HEK293 (cell line): ENCODE data around the gene ATP6AP2.

ENCODE experiments used
- CTCF ChIA-PET: fragments of 350-600 bp; formaldehyde crosslinking; extraction: SDS; loops from one replicate; lab custom pipeline; 2021; ENCODE audit warnings: antibody characterized with exemption; lab: Yijun Ruan, JAX
- POLR2A ChIA-PET: fragments of 300-600 bp; formaldehyde crosslinking; extraction: SDS; loops from one replicate; lab custom pipeline; 2020; ENCODE audit warnings: antibody characterized with exemption, inconsistent platforms; lab: Yijun Ruan, JAX
- H3K27ac ChIP-seq: fragments of 200-500 bp; sonication (Bioruptor generic); 2 replicates; pipeline ENCODE4 v1.5.1; 2014; ENCODE audit warnings: low read depth, low read length, control low read depth, inconsistent platforms; ENCODE audit errors: extremely low read depth
- H3K36me3 ChIP-seq, 2 experiments: fragments of 200-500 bp in 1 of 2; sonication (Bioruptor generic) in 1 of 2; 1 replicate in 1 of 2; 2 replicates in 1 of 2; pipeline ENCODE4 v1.5.1; 2014 to 2017; ENCODE audit warnings: inconsistent platforms in 2 of 2, low read length in 2 of 2; ENCODE audit not compliant: control insufficient read depth in 2 of 2, insufficient read depth in 1 of 2
- H3K4me1 ChIP-seq: fragments of 200-500 bp; sonication (Bioruptor generic); 2 replicates; pipeline ENCODE4 v1.5.1; 2014; ENCODE audit warnings: mild to moderate bottlenecking, low read length, inconsistent platforms; ENCODE audit not compliant: control insufficient read depth, insufficient read depth
- H3K4me3 ChIP-seq: 2 replicates; pipeline ENCODE4 v1.5.1; 2011; ENCODE audit warnings: low read depth, mild to moderate bottlenecking, control low read depth, low read length, moderate library complexity
- H3K9me3 ChIP-seq: fragments of 200-500 bp; sonication (Bioruptor generic); 2 replicates; pipeline ENCODE4 v1.5.1; 2014; ENCODE audit warnings: low read depth, low read length, inconsistent platforms; ENCODE audit not compliant: control insufficient read depth, insufficient read depth
- GFI1B ChIP-seq: fragments of 450-650 bp; formaldehyde crosslinking; IDR thresholded peaks from 2 replicates; pipeline ENCODE4 v1.5.1; 2016; ENCODE audit warnings: missing biosample characterization, missing genetic modification characterization
- PRDM1 ChIP-seq: fragments of 450-650 bp; formaldehyde crosslinking; IDR thresholded peaks from 2 replicates; pipeline ENCODE4; 2016; ENCODE audit warnings: missing biosample characterization, missing genetic modification characterization
- RBAK ChIP-seq: fragments of 450-650 bp; formaldehyde crosslinking; IDR thresholded peaks from 2 replicates; pipeline ENCODE4 v1.5.1; 2016; ENCODE audit warnings: missing biosample characterization, missing genetic modification characterization
- SETDB1 ChIP-seq: IDR thresholded peaks from one replicate; pipeline ENCODE4 v1.6.1; 2017; ENCODE audit warnings: mild to moderate bottlenecking, low read length, moderate library complexity, mixed read lengths; ENCODE audit not compliant: insufficient read length
- TCF7L2 ChIP-seq: IDR thresholded peaks from 2 replicates; pipeline ENCODE4 v1.6.1; 2011; ENCODE audit warnings: low read depth, mild to moderate bottlenecking, inconsistent platforms, low read length, moderate library complexity, borderline replicate concordance
- TRIM28 ChIP-seq: IDR thresholded peaks from 2 replicates; pipeline ENCODE4 v1.6.1; 2011; ENCODE audit warnings: low read length, control low read depth, borderline replicate concordance
- WT1 ChIP-seq: fragments of 450-650 bp; formaldehyde crosslinking; IDR thresholded peaks from 2 replicates; pipeline ENCODE4 v1.5.1; 2016; ENCODE audit warnings: missing biosample characterization, missing genetic modification characterization
- ZFHX2 ChIP-seq: fragments of 450-650 bp; formaldehyde crosslinking; conservative IDR thresholded peaks from 2 replicates; pipeline ENCODE4 v1.5.1; 2016; ENCODE audit warnings: missing biosample characterization, missing genetic modification characterization
- ZFP3 ChIP-seq: fragments of 450-650 bp; formaldehyde crosslinking; IDR thresholded peaks from 2 replicates; pipeline ENCODE4 v1.5.1; 2016; ENCODE audit warnings: low read depth, missing biosample characterization, missing genetic modification characterization
- ZFP37 ChIP-seq: fragments of 450-650 bp; formaldehyde crosslinking; IDR thresholded peaks from 2 replicates; pipeline ENCODE4 v1.5.1; 2016; ENCODE audit warnings: missing biosample characterization, missing genetic modification characterization
- ZNF10 ChIP-seq: fragments of 450-650 bp; formaldehyde crosslinking; IDR thresholded peaks from 2 replicates; pipeline ENCODE4 v1.5.1; 2017; ENCODE audit warnings: missing biosample characterization, missing genetic modification characterization
- ZNF121 ChIP-seq: fragments of 450-650 bp; formaldehyde crosslinking; IDR thresholded peaks from 2 replicates; pipeline ENCODE4 v1.5.1; 2016; ENCODE audit warnings: missing biosample characterization, missing genetic modification characterization
- ZNF211 ChIP-seq: fragments of 450-650 bp; formaldehyde crosslinking; IDR thresholded peaks from 2 replicates; pipeline ENCODE4 v1.5.1; 2016; ENCODE audit warnings: low read depth, missing biosample characterization, missing genetic modification characterization
- ZNF214 ChIP-seq: fragments of 450-650 bp; formaldehyde crosslinking; IDR thresholded peaks from 2 replicates; pipeline ENCODE4 v1.5.1; 2017; ENCODE audit warnings: missing biosample characterization, mild to moderate bottlenecking, missing genetic modification characterization, borderline replicate concordance
- ZNF433 ChIP-seq: fragments of 450-650 bp; formaldehyde crosslinking; IDR thresholded peaks from 2 replicates; pipeline ENCODE4 v1.5.1; 2016; ENCODE audit warnings: missing biosample characterization, missing genetic modification characterization, low read depth
- ZNF548 ChIP-seq: fragments of 450-650 bp; formaldehyde crosslinking; IDR thresholded peaks from 2 replicates; pipeline ENCODE4 v1.5.1; 2016; ENCODE audit warnings: missing biosample characterization, missing genetic modification characterization
- ZNF585B ChIP-seq: fragments of 450-650 bp; formaldehyde crosslinking; IDR thresholded peaks from 2 replicates; pipeline ENCODE4 v1.5.1; 2016; ENCODE audit warnings: missing biosample characterization, missing genetic modification characterization
- ZNF610 ChIP-seq: fragments of 450-650 bp; formaldehyde crosslinking; IDR thresholded peaks from 2 replicates; pipeline ENCODE4 v1.5.1; 2016; ENCODE audit warnings: missing biosample characterization, missing genetic modification characterization, borderline replicate concordance
- ZNF621 ChIP-seq: fragments of 450-650 bp; formaldehyde crosslinking; IDR thresholded peaks from 2 replicates; pipeline ENCODE4 v1.5.1; 2017; ENCODE audit warnings: missing biosample characterization, missing genetic modification characterization
- ZNF654 ChIP-seq: fragments of 450-650 bp; formaldehyde crosslinking; IDR thresholded peaks from 2 replicates; pipeline ENCODE4 v1.5.1; 2016; ENCODE audit warnings: low read depth, missing biosample characterization, missing genetic modification characterization
- ZNF776 ChIP-seq: fragments of 450-650 bp; formaldehyde crosslinking; IDR thresholded peaks from 2 replicates; pipeline ENCODE4 v1.5.0; 2017; ENCODE audit warnings: missing biosample characterization, missing genetic modification characterization, borderline replicate concordance
- ZNF791 ChIP-seq: fragments of 450-650 bp; formaldehyde crosslinking; IDR thresholded peaks from 2 replicates; pipeline ENCODE4 v1.5.1; 2016; ENCODE audit warnings: missing biosample characterization, missing genetic modification characterization
- ZNF792 ChIP-seq: fragments of 450-650 bp; formaldehyde crosslinking; IDR thresholded peaks from 2 replicates; pipeline ENCODE4 v1.5.1; 2016; ENCODE audit warnings: missing biosample characterization, missing genetic modification characterization
- ZSCAN30 ChIP-seq: fragments of 450-650 bp; IDR thresholded peaks from 2 replicates; pipeline ENCODE4 v1.5.1; 2018; ENCODE audit warnings: missing biosample characterization, mild to moderate bottlenecking, missing genetic modification characterization, moderate library complexity
- TF ChIP-seq, protein P1 (sequence below): fragments of 450-650 bp; formaldehyde crosslinking; IDR thresholded peaks from 2 replicates; pipeline ENCODE4 v1.5.1; 2016; ENCODE audit warnings: missing biosample characterization, missing genetic modification characterization
- TF ChIP-seq, protein P2 (sequence below): fragments of 450-650 bp; formaldehyde crosslinking; IDR thresholded peaks from 2 replicates; pipeline ENCODE4; 2016; ENCODE audit warnings: missing biosample characterization, missing genetic modification characterization
- TF ChIP-seq, protein P3 (sequence below): fragments of 450-650 bp; formaldehyde crosslinking; IDR thresholded peaks from 2 replicates; pipeline ENCODE4 v1.5.1; 2016; ENCODE audit warnings: missing biosample characterization, missing genetic modification characterization
- TF ChIP-seq, protein P4 (sequence below): fragments of 450-650 bp; formaldehyde crosslinking; IDR thresholded peaks from 2 replicates; pipeline ENCODE4 v1.5.1; 2016; ENCODE audit warnings: missing biosample characterization, missing genetic modification characterization
- TF ChIP-seq, protein P5 (sequence below): IDR thresholded peaks from 2 replicates; pipeline ENCODE4 v1.6.1; 2011; ENCODE audit warnings: mild to moderate bottlenecking, low read depth, low read length, borderline replicate concordance

The ATP6AP2 gene

DNA sequence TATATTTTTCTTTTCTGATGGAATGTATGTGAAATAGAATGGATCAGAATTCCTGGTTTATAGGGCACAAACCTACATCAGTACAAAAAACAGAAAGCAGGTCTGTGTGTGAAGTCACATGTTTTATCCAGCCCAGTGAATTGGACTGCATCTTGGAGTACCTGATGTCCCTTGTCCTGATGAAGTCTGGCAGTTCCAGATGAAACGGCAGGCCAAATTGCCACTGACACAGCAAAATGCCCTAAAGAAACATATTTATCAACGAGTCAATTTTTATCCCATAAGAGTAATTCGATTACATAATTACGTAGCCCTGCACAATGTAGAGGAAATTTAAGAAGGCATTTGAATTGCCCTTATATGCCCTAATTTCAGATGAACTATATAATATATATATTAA lies 37.8 kb upstream of the ATP6AP2 start:
- ChIA-PET CTCF (interaction anchor here (0.6 to 3.7 kb wide), 13 partner anchors 11 to 710 kb away, joined by 3 to 33 read pairs (median 4); no protein-coding TSS in a partner anchor), POLR2A (no interaction called here)
- no peak overlapping the region for H3K4me3 ChIP-seq
- H3K27ac ChIP-seq, result no peak overlapping the region
- H3K9me3 ChIP-seq, result no peaks in the 10 kb centered on the region
- no peaks in the 10 kb centered on the region for H3K36me3 ChIP-seq
- TF ChIP-seq SETDB1 (no peak), WT1 (no peak), TCF7L2 (no peak)
- H3K4me1 ChIP-seq, result peaks cover 4% of the 10 kb centered on the region

DNA sequence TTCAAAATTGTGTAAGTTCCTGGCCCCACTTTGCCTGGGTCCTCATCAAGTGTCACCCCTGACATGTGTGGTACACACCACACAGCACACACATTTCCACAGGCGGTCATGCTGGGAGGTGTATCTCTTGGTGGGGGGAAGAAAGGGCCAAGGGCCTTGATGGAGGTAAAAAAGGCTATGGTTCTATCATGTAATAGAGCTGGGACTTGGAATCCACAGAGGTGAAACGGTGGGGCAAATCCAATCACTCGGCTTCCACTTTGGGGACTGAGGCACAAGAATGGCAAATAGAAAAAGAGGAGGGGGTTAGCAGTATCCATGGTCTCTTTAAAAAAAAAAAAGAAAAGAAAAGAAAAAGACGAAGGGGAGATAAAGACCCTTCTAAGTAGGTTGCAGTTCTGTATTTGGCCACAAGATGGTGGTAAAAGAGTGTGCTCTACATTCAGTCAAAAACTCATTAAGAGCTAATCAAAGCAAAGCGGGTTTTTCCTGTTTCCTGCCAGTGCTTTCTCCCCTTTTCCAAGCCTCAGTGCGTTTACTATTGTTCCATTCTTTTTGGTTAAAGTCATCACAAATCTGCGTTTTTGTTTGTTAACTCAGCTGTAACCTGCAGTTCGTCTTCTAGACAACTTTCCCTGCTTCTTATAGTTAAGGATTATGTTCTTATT lies 37.0 kb upstream of the ATP6AP2 start:
- no peak overlapping the region for H3K4me3 ChIP-seq
- H3K9me3 ChIP-seq, result no peaks in the 10 kb centered on the region
- H3K4me1 ChIP-seq, result peaks cover 2% of the 10 kb centered on the region
- ChIA-PET POLR2A (interaction anchor here (0.5 to 1.2 kb wide), 2 partner anchors 102 to 388 kb away, joined by 3 read pairs; no protein-coding TSS in a partner anchor), CTCF (interaction anchor here (0.5 to 3.7 kb wide), 78 partner anchors 9 to 1539 kb away, joined by 3 to 33 read pairs (median 4); no protein-coding TSS in a partner anchor)
- no peaks in the 10 kb centered on the region for H3K36me3 ChIP-seq
- H3K27ac ChIP-seq, result no peak overlapping the region
- TF ChIP-seq ZNF791 (no peak), ZNF548 (tag by site-specific recombination) (no peak), ZNF654 (tag by site-specific recombination) (peak; percentile 95), PRDM1 (0 out of 2 replicates have a peak, but pooled peaks have one; percentile 12), ZNF610 (tag by site-specific recombination) (no peak), ZFP37 (tag by site-specific recombination) (no peak), GFI1B (tag by site-specific recombination) (0 out of 2 replicates have a peak, but pooled peaks have one; percentile 40), ZNF211 (tag by site-specific recombination) (no peak), ZSCAN30 (tag by site-specific recombination) (0 out of 2 replicates have a peak, but pooled peaks have one; percentile 45), ZFP3 (no peak), ZNF121 (tag by site-specific recombination) (no peak), ZNF792 (tag by site-specific recombination) (no peak), ZNF10 (tag by site-specific recombination) (no peak), RBAK (no peak), ZNF214 (tag by site-specific recombination) (no peak), TRIM28 (peak; percentile 72), ZNF621 (tag by site-specific recombination) (no peak), ZNF776 (tag by site-specific recombination) (no peak), ZNF585B (tag by site-specific recombination) (no peak), ZNF433 (no peak), ZFHX2 (tag by site-specific recombination) (no peak)
- TF ChIP-seq, protein P1, sequence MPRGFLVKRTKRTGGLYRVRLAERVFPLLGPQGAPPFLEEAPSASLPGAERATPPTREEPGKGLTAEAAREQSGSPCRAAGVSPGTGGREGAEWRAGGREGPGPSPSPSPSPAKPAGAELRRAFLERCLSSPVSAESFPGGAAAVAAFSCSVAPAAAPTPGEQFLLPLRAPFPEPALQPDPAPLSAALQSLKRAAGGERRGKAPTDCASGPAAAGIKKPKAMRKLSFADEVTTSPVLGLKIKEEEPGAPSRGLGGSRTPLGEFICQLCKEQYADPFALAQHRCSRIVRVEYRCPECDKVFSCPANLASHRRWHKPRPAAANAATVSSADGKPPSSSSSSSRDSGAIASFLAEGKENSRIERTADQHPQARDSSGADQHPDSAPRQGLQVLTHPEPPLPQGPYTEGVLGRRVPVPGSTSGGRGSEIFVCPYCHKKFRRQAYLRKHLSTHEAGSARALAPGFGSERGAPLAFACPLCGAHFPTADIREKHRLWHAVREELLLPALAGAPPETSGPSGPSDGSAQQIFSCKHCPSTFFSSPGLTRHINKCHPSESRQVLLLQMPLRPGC, result no peak
- TF ChIP-seq, protein P2, sequence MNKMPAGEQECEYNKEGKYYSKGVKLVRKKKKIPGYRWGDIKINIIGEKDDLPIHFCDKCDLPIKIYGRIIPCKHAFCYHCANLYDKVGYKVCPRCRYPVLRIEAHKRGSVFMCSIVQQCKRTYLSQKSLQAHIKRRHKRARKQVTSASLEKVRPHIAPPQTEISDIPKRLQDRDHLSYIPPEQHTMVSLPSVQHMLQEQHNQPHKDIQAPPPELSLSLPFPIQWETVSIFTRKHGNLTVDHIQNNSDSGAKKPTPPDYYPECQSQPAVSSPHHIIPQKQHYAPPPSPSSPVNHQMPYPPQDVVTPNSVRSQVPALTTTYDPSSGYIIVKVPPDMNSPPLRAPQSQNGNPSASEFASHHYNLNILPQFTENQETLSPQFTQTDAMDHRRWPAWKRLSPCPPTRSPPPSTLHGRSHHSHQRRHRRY (tag by site-specific recombination), result no peak
- TF ChIP-seq, protein P3, sequence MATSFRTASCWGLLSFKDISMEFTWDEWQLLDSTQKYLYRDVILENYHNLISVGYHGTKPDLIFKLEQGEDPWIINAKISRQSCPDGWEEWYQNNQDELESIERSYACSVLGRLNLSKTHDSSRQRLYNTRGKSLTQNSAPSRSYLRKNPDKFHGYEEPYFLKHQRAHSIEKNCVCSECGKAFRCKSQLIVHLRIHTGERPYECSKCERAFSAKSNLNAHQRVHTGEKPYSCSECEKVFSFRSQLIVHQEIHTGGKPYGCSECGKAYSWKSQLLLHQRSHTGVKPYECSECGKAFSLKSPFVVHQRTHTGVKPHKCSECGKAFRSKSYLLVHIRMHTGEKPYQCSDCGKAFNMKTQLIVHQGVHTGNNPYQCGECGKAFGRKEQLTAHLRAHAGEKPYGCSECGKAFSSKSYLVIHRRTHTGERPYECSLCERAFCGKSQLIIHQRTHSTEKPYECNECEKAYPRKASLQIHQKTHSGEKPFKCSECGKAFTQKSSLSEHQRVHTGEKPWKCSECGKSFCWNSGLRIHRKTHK (tag by site-specific recombination), result no peak
- TF ChIP-seq, protein P4, sequence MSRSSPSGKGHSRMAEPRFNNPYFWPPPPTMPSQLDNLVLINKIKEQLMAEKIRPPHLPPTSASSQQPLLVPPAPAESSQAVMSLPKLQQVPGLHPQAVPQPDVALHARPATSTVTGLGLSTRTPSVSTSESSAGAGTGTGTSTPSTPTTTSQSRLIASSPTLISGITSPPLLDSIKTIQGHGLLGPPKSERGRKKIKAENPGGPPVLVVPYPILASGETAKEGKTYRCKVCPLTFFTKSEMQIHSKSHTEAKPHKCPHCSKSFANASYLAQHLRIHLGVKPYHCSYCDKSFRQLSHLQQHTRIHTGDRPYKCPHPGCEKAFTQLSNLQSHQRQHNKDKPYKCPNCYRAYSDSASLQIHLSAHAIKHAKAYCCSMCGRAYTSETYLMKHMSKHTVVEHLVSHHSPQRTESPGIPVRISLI (tag by site-specific recombination), result no peak
- TF ChIP-seq, protein P5, sequence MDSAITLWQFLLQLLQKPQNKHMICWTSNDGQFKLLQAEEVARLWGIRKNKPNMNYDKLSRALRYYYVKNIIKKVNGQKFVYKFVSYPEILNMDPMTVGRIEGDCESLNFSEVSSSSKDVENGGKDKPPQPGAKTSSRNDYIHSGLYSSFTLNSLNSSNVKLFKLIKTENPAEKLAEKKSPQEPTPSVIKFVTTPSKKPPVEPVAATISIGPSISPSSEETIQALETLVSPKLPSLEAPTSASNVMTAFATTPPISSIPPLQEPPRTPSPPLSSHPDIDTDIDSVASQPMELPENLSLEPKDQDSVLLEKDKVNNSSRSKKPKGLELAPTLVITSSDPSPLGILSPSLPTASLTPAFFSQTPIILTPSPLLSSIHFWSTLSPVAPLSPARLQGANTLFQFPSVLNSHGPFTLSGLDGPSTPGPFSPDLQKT, result no peak
